NT2/D1 (cell line): ENCODE results near the gene DNMT3A.

Experiments used
- SUZ12 ChIP-seq: IDR thresholded peaks from 2 replicates; pipeline ENCODE4 v1.6.1; 2011; ENCODE audit not compliant: insufficient read length, insufficient read depth; ENCODE audit errors: extremely low read depth
- YY1 ChIP-seq: IDR thresholded peaks from 2 replicates; pipeline ENCODE4 v1.6.1; 2011; ENCODE audit not compliant: insufficient read length, insufficient read depth
- ZNF274 ChIP-seq: IDR thresholded peaks from 2 replicates; pipeline ENCODE4 v1.6.1; 2011; ENCODE audit warnings: mild to moderate bottlenecking, low read depth, low read length

- no peak for TF ChIP-seq ZNF274
- no peak for TF ChIP-seq YY1
- TF ChIP-seq SUZ12: no peak
Observed at GRCh38 chr2:25380586-25381375, 39.1 kb upstream of the DNMT3A start.
